Mucosa of rectum (tissue), 2 donors: ENCODE data around the gene KRT86.

ENCODE experiments used
- H3K27ac ChIP-seq, 2 donors: one replicate each; pipeline ENCODE4 v1.7.0; 2013; ENCODE audit warnings: inconsistent platforms in 2 of 2, low read depth in 2 of 2, low read length in 2 of 2
- H3K27me3 ChIP-seq, 2 donors: one replicate each; pipeline ENCODE4 v1.7.0; 2013; ENCODE audit warnings: low read length in 2 of 2; ENCODE audit not compliant: control insufficient read depth in 2 of 2, insufficient read depth in 2 of 2
- H3K36me3 ChIP-seq, 2 donors: one replicate each; pipeline ENCODE4 v1.7.0; 2013; ENCODE audit warnings: low read length in 2 of 2; ENCODE audit not compliant: control insufficient read depth in 2 of 2, insufficient read depth in 2 of 2
- H3K4me1 ChIP-seq, 2 donors: one replicate each; pipeline ENCODE4 v1.7.0; 2013; ENCODE audit warnings: low read length in 2 of 2, mild to moderate bottlenecking in 1 of 2; ENCODE audit not compliant: control insufficient read depth in 2 of 2, insufficient read depth in 2 of 2
- H3K4me3 ChIP-seq, 2 donors: one replicate each; pipeline ENCODE4 v1.7.0; 2013; ENCODE audit warnings: low read length in 2 of 2
- H3K9ac ChIP-seq, 2 donors: one replicate each; pipeline ENCODE4 v1.7.0; 2013; ENCODE audit warnings: low read length in 2 of 2, low read depth in 1 of 2, mild to moderate bottlenecking in 1 of 2
- H3K9me3 ChIP-seq, 2 donors: one replicate each; pipeline ENCODE4 v1.7.0; 2013; ENCODE audit warnings: low read length in 2 of 2; ENCODE audit not compliant: control insufficient read depth in 2 of 2
- donor health status: healthy.
- donor health status: Normal muscosa, but diverticular disease.

Gene KRT86

GRCh38 chr12:52270541-52271070 is 3.8 kb upstream of the KRT86 start:
- H3K9ac ChIP-seq: no peak overlapping the region
- H3K9me3 ChIP-seq: no peaks in the 10 kb centered on the region
- peaks cover 0 to 7% of the 10 kb centered on the region in 2 donors for H3K27me3 ChIP-seq
- no peak overlapping the region for H3K27ac ChIP-seq
- no peaks in the 10 kb centered on the region for H3K4me1 ChIP-seq
- H3K4me3 ChIP-seq: no peak overlapping the region
- H3K36me3 ChIP-seq: no peaks in the 10 kb centered on the region

- no peak overlapping the region for H3K27ac ChIP-seq
- H3K4me1 ChIP-seq: no peaks in the 10 kb centered on the region
- no peaks in the 10 kb centered on the region for H3K36me3 ChIP-seq
- no peak overlapping the region for H3K4me3 ChIP-seq
- H3K27me3 ChIP-seq: peaks cover 0 to 11% of the 10 kb centered on the region in 2 donors
- H3K9ac ChIP-seq: no peak overlapping the region
- H3K9me3 ChIP-seq: no peaks in the 10 kb centered on the region
Measured at GRCh38 chr12:52271158-52271557, 3.3 kb upstream of the KRT86 start.

GRCh38 chr12:52275686-52276085 is 1.2 kb downstream of the KRT86 start:
- no peak overlapping the region for H3K4me3 ChIP-seq
- H3K9ac ChIP-seq: no peak overlapping the region
- H3K27ac ChIP-seq: no peak overlapping the region
- peaks cover 8 to 15% of the 10 kb centered on the region in 2 donors for H3K27me3 ChIP-seq
- no peaks in the 10 kb centered on the region for H3K9me3 ChIP-seq
- no peaks in the 10 kb centered on the region for H3K36me3 ChIP-seq
- peaks cover 2 to 5% of the 10 kb centered on the region in 2 donors for H3K4me1 ChIP-seq

- H3K27ac ChIP-seq: no peak overlapping the region
- H3K27me3 ChIP-seq: peaks cover 8 to 16% of the 10 kb centered on the region in 2 donors
- no peak overlapping the region for H3K4me3 ChIP-seq
- H3K36me3 ChIP-seq: no peaks in the 10 kb centered on the region
- no peak overlapping the region for H3K9ac ChIP-seq
- no peaks in the 10 kb centered on the region for H3K9me3 ChIP-seq
- peaks cover 2 to 8% of the 10 kb centered on the region in 2 donors for H3K4me1 ChIP-seq
Measured at GRCh38 chr12:52277486-52278245, 3.2 kb downstream of the KRT86 start.

- H3K4me1 ChIP-seq: peaks cover 2 to 8% of the 10 kb centered on the region in 2 donors
- no peak overlapping the region for H3K4me3 ChIP-seq
- no peaks in the 10 kb centered on the region for H3K36me3 ChIP-seq
- H3K27me3 ChIP-seq: peaks cover 8 to 17% of the 10 kb centered on the region in 2 donors
- H3K9ac ChIP-seq: peak overlapping the region in 1 of 2 donors; percentile 42
- no peaks in the 10 kb centered on the region for H3K9me3 ChIP-seq
- H3K27ac ChIP-seq: no peak overlapping the region
Measured at GRCh38 chr12:52278575-52279421, 4.4 kb downstream of the KRT86 start.

- no peaks in the 10 kb centered on the region for H3K9me3 ChIP-seq
- H3K4me1 ChIP-seq: peaks cover 2 to 8% of the 10 kb centered on the region in 2 donors
- no peak overlapping the region for H3K27ac ChIP-seq
- H3K9ac ChIP-seq: no peak overlapping the region
- peaks cover 8 to 16% of the 10 kb centered on the region in 2 donors for H3K27me3 ChIP-seq
- no peak overlapping the region for H3K4me3 ChIP-seq
- no peaks in the 10 kb centered on the region for H3K36me3 ChIP-seq
Measured at GRCh38 chr12:52279422-52280318, 5.2 kb downstream of the KRT86 start.

- no peaks in the 10 kb centered on the region for H3K36me3 ChIP-seq
- H3K27me3 ChIP-seq: peaks cover 8 to 12% of the 10 kb centered on the region in 2 donors
- H3K9me3 ChIP-seq: no peaks in the 10 kb centered on the region
- peaks cover 2 to 8% of the 10 kb centered on the region in 2 donors for H3K4me1 ChIP-seq
- no peak overlapping the region for H3K9ac ChIP-seq
- H3K27ac ChIP-seq: peak overlapping the region; percentile 7 to 11
- H3K4me3 ChIP-seq: no peak overlapping the region
Measured at GRCh38 chr12:52280319-52280795, 5.9 kb downstream of the KRT86 start.

GRCh38 chr12:52280796-52281560 is 6.5 kb downstream of the KRT86 start:
- Histone ChIP-seq H3K27ac (peak overlapping the region; percentile 7 to 11), H3K4me1 (peaks cover 2 to 8% of the 10 kb centered on the region in 2 donors), H3K27me3 (peaks cover 6 to 8% of the 10 kb centered on the region in 2 donors), H3K4me3 (no peak overlapping the region), H3K36me3 (no peaks in the 10 kb centered on the region), H3K9ac (no peak overlapping the region), H3K9me3 (no peaks in the 10 kb centered on the region)
